HEK293T (cell line): Measurements from ENCODE around the gene TUBE1.

ENCODE experiments used
- BHLHE40 ChIP-seq: fragments of 450-650 bp; IDR thresholded peaks from 2 replicates; pipeline ENCODE4 v1.6.1; 2016; ENCODE audit warnings: mild to moderate bottlenecking, moderate library complexity, borderline replicate concordance
- ELF4 ChIP-seq: fragments of 450-650 bp; IDR thresholded peaks from 2 replicates; pipeline ENCODE4 v1.6.1; 2017; ENCODE audit warnings: antibody characterized with exemption
- FOXK2 ChIP-seq: fragments of 450-650 bp; IDR thresholded peaks from 2 replicates; pipeline ENCODE4 v1.6.1; 2016; ENCODE audit warnings: mild to moderate bottlenecking
- FOXM1 ChIP-seq: fragments of 450-650 bp; IDR thresholded peaks from 2 replicates; pipeline ENCODE4 v1.6.1; 2017; ENCODE audit warnings: mild to moderate bottlenecking, borderline replicate concordance
- NFRKB ChIP-seq: fragments of 450-650 bp; IDR thresholded peaks from 2 replicates; pipeline ENCODE4 v1.6.1; 2016; ENCODE audit warnings: mild to moderate bottlenecking, moderate library complexity
- PKNOX1 ChIP-seq: fragments of 450-650 bp; IDR thresholded peaks from 2 replicates; pipeline ENCODE4 v1.6.1; 2016
- SP1 ChIP-seq: fragments of 450-650 bp; IDR thresholded peaks from 2 replicates; pipeline ENCODE4 v1.6.1; 2017
- TARDBP ChIP-seq: fragments of 450-650 bp; IDR thresholded peaks from 2 replicates; pipeline ENCODE4 v1.6.1; 2016

DNA sequence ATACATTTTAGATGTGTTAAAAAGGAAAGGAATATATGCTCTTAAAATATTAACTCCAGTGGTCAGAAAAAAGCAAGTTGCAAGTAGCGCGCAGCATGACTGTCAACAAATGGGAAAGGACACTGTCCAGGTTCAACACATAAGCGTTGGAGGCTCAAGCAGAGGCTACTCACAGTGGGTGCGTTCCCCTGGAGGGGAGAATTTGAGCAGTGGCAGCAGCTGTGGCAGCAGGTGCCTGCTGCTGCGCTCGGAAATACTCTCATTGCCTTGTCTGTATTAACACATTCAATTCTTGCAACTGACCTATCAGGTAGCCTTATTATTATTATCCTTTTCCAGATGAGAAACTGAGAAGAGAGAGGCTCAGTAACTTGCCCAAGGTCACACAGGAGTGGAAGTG is 55.3 kb downstream of the TUBE1 start:
- TF ChIP-seq NFRKB (no peak), FOXK2 (no peak), PKNOX1 (no peak), TARDBP (no peak), BHLHE40 (no peak), FOXM1 (no peak), SP1 (no peak), ELF4 (no peak)
